Activated CD8-positive, alpha-beta T cell treated with anti-CD3 and anti-CD28 coated beads for 36 hours (primary cell): Measurements from ENCODE around the gene ATP13A2. TPM values are rescaled to one million over a fixed set of nuclear protein-coding genes. Genes with fewer than 3 reads are reported as not detected.

Experiments
- ATAC-seq: fragments of 200-7000 bp; cut with Tn5 transposase; one replicate; pipeline ENCODE4 v1.10.0; 2021; ENCODE audit warnings: mild to moderate bottlenecking, moderate library complexity
- CTCF ChIA-PET: fragments of 350-600 bp; sonication (Branson Sonifier 250); formaldehyde crosslinking; loops from one replicate; lab custom pipeline; 2021; ENCODE audit warnings: antibody characterized with exemption; lab: Charles Lee
- POLR2A ChIA-PET: fragments of 350-600 bp; sonication (Branson Sonifier 250); formaldehyde crosslinking; loops from one replicate; lab custom pipeline; 2021; ENCODE audit warnings: antibody characterized with exemption; lab: Charles Lee
- DNase-seq: peaks from one replicate; pipeline ENCODE4 v3.0.0-alpha.2; 2020
- H3K27ac Mint-ChIP-seq: one replicate; pipeline ENCODE4 v1.8.0; 2021; ENCODE audit warnings: mild to moderate bottlenecking, mixed read lengths
- H3K27me3 Mint-ChIP-seq: one replicate; pipeline ENCODE4 v1.8.0; 2021; ENCODE audit warnings: mixed read lengths
- H3K36me3 Mint-ChIP-seq: one replicate; pipeline ENCODE4 v1.8.0; 2021; ENCODE audit warnings: low read depth, mixed read lengths
- H3K4me1 Mint-ChIP-seq: one replicate; pipeline ENCODE4 v1.8.0; 2021; ENCODE audit warnings: low read depth, mixed read lengths
- H3K4me3 Mint-ChIP-seq: one replicate; pipeline ENCODE4 v1.8.0; 2021; ENCODE audit warnings: mild to moderate bottlenecking, moderate library complexity, mixed read lengths
- H3K9me3 Mint-ChIP-seq: one replicate; pipeline ENCODE4 v1.8.0; 2021; ENCODE audit warnings: mixed read lengths
- CTCF ChIP-seq: fragments of 200-600 bp; IDR thresholded peaks from one replicate; pipeline ENCODE4 v1.8.0; 2022; ENCODE audit warnings: antibody characterized with exemption, mild to moderate bottlenecking
- intact Hi-C: fragments of 100-400 bp; cut with micrococcal nuclease; formaldehyde crosslinking; loops from one replicate; pipeline ENCODE4 v1.10.0; 2022
- total RNA-seq, 2 experiments: library from RNA; stranded (reverse); gene quantifications; one replicate each; pipeline ENCODE4 v1.2.3, GENCODE V29; 2021

The ATP13A2 gene
- total RNA-seq, 2 experiments from 2014 or later: 21.4 to 24.1 TPM

GRCh38 chr1:17028662-17029188 is 17.0 kb upstream of the ATP13A2 start:
- Mint-ChIP-seq H3K9me3 (no peaks in the 10 kb centered on the region), H3K36me3 (peaks cover 16% of the 10 kb centered on the region), H3K27ac (no peak overlapping the region), H3K4me3 (no peak overlapping the region), H3K4me1 (no peaks in the 10 kb centered on the region), H3K27me3 (no peaks in the 10 kb centered on the region)
- ATAC-seq (no peak), DNase-seq (no peak)
- POLR2A ChIA-PET: no interaction called here
- no peak for TF ChIP-seq CTCF
- intact Hi-C loops: no loop called here
- CTCF ChIA-PET: interaction anchor here (1.6 kb wide), 1 partner anchor 69 kb away, joined by 4 read pairs; no protein-coding TSS in a partner anchor

GRCh38 chr1:17027900-17028299 is 16.2 kb upstream of the ATP13A2 start:
- Mint-ChIP-seq H3K4me1 (no peaks in the 10 kb centered on the region), H3K27ac (no peak overlapping the region), H3K27me3 (no peaks in the 10 kb centered on the region), H3K9me3 (no peaks in the 10 kb centered on the region), H3K36me3 (peaks cover 16% of the 10 kb centered on the region), H3K4me3 (no peak overlapping the region)
- DNase-seq (no peak), ATAC-seq (no peak)
- intact Hi-C loops: no loop called here
- ChIA-PET CTCF (interaction anchor here (0.9 to 1.6 kb wide), 3 partner anchors 18 to 68 kb away, joined by 3 to 4 read pairs (median 3); no protein-coding TSS in a partner anchor), POLR2A (no interaction called here)
- no peak for TF ChIP-seq CTCF

- CTCF ChIA-PET: interaction anchor here (0.9 to 1.0 kb wide), 2 partner anchors 19 to 20 kb away, joined by 3 read pairs; no protein-coding TSS in a partner anchor
- no peaks in the 10 kb centered on the region for H3K4me1 Mint-ChIP-seq
- intact Hi-C loops: no loop called here
- H3K9me3 Mint-ChIP-seq: no peaks in the 10 kb centered on the region
- peaks cover 16% of the 10 kb centered on the region for H3K36me3 Mint-ChIP-seq
- POLR2A ChIA-PET: interaction anchor here (1.0 kb wide), 1 partner anchor 11 kb away, joined by 3 read pairs; no protein-coding TSS in a partner anchor
- no peak overlapping the region for H3K4me3 Mint-ChIP-seq
- DNase-seq: no peak
- ATAC-seq: no peak
- no peak overlapping the region for H3K27ac Mint-ChIP-seq
- H3K27me3 Mint-ChIP-seq: no peaks in the 10 kb centered on the region
- no peak for TF ChIP-seq CTCF
These were observed 15.7 kb upstream of the ATP13A2 start for GRCh38 chr1:17027403-17027802.

GRCh38 chr1:17024721-17025120 is 13.0 kb upstream of the ATP13A2 start:
- intact Hi-C loops: no loop called here
- TF ChIP-seq CTCF: no peak
- Mint-ChIP-seq H3K4me1 (no peaks in the 10 kb centered on the region), H3K36me3 (peaks cover 24% of the 10 kb centered on the region), H3K9me3 (no peaks in the 10 kb centered on the region), H3K27me3 (no peaks in the 10 kb centered on the region), H3K4me3 (no peak overlapping the region), H3K27ac (peak overlapping the region; percentile 36)
- POLR2A ChIA-PET: interaction anchor here (0.6 kb wide), 1 partner anchor 43 kb away, joined by 5 read pairs; no protein-coding TSS in a partner anchor
- no peak for DNase-seq
- CTCF ChIA-PET: no interaction called here
- no peak for ATAC-seq

- no peak overlapping the region for H3K4me3 Mint-ChIP-seq
- no peak overlapping the region for H3K27ac Mint-ChIP-seq
- TF ChIP-seq CTCF: no peak
- ChIA-PET CTCF (interaction anchor here (1.0 to 1.4 kb wide), 3 partner anchors 10 to 13 kb away, joined by 3 read pairs; no protein-coding TSS in a partner anchor), POLR2A (no interaction called here)
- H3K36me3 Mint-ChIP-seq: peaks cover 31% of the 10 kb centered on the region
- H3K27me3 Mint-ChIP-seq: no peaks in the 10 kb centered on the region
- peaks cover 8% of the 10 kb centered on the region for H3K4me1 Mint-ChIP-seq
- DNase-seq (no peak), ATAC-seq (no peak)
- intact Hi-C loops: no loop called here
- no peaks in the 10 kb centered on the region for H3K9me3 Mint-ChIP-seq
These were observed 11.8 kb upstream of the ATP13A2 start for GRCh38 chr1:17023573-17023972.
